Measurements from ENCODE around the gene FUT2.
"Not testable (repeated sequence)": the region's sequence is repeated elsewhere in the genome, so short reads cannot be mapped to it uniquely, and the experiment has no call there.

Gene FUT2

DNA sequence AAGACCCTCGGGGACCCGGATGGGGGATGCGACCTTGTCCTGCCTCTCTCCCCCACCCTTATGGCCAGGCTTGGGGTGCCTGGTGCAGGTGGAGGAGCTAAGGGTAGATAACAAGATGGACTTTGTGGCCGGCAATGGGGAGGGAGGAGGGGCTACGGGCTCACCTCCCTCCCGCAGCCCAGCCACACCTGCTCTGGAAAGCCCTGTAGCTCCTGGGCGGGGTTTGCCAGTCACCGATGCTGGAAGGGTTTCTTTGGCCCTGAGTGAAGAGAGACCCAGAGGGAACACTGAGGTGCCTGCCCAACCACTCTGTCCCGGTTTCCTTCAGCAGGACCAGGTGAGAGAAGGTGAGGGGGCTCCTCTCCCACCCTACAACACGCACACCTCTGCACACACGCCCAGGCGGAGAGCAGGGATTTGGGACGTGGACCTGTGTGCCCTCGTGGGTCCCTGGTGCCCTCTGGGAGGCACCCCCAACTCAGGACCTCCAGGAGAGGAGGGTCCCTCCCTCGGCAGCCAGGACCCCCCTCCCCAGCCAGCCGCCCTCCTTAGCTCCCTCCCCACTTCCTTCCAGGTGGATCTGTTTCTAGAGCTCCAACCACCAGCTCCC is at the start of gene FUT2:
TSS of gene FUT2 (plus strand) at position 229 of the 610 bp plus-strand sequence. CDS start 6,986 bp downstream, outside the sequence.
- no peak for DNase-seq (ENCODE audit: low read depth)

- peak; percentile 87 for DNase-seq (ENCODE audit: low read depth)
Measured at GRCh38 chr19:48646001-48646721, 49.6 kb upstream of the FUT2 start, which contains the start of gene CA11. Gene CA11 (minus strand): TSS chr19:48646187. CDS start chr19:48645632, 555 bp downstream.

GRCh38 chr19:48646722-48647216 is 49.0 kb upstream of the FUT2 start:
- no peak for DNase-seq (ENCODE audit: low read depth)

GRCh38 chr19:48648134-48648533 is 47.6 kb upstream of the FUT2 start:
- no peak for DNase-seq (ENCODE audit: low read depth)

DNA sequence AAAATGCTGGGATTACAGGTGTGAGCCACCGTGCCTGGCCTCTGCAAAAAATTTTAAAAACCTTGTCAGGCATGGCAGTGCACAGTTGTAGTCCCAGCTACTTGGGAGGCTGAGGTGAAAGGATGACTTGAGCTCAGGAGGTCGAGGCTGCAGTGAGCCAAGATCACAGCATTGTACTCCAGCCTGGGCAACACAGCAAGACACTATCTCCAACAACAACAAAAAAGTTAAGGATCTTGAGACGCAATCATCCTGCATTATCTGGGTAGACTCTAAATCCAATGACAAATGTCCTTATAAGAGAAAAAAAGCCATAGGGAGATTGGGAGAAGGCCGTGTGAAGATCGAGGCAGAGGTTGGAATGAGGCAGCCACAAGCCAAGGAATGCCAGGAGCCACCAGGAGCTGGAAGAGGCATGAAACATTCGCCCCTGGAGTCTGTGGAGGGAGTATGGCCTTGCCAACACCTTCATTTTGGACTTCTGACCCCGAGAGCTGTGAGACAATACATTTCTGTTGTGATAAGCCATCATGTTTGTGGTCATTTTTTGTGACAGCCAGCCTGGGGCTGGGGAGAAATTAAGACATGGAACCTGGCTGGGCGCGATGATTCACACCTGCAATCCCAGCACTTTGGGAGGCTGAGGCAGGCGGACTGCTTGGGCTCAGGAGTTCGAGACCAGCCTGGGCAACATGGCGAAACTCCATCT is 44.6 kb upstream of the FUT2 start:
- DNase-seq (ENCODE audit: low read depth): no peak

DNA sequence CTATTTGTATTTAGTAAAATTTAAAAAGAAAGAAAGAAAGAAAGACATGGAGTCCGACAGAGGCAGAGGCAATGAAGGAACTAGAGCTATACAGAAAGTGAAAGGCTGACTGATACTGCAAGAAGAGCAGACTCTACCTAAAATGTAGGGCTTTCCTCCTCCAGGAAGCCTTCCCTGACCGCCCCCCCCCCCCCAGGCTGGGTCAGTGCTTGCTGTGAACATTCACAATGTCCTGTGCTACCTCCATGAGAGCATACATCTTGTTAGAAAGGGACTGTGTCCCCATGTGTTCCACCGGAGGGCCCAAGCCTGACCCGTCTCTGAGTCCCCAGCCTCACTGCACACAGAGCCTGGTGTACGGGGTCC is 44.1 kb upstream of the FUT2 start:
- DNase-seq (ENCODE audit: low read depth): no peak

- no peak for DNase-seq (ENCODE audit: low read depth)
Measured at GRCh38 chr19:48654299-48655059, 41.3 kb upstream of the FUT2 start.

GRCh38 chr19:48656840-48657474 is 38.8 kb upstream of the FUT2 start:
- peak; percentile 94 for DNase-seq (ENCODE audit: low read depth)

DNA sequence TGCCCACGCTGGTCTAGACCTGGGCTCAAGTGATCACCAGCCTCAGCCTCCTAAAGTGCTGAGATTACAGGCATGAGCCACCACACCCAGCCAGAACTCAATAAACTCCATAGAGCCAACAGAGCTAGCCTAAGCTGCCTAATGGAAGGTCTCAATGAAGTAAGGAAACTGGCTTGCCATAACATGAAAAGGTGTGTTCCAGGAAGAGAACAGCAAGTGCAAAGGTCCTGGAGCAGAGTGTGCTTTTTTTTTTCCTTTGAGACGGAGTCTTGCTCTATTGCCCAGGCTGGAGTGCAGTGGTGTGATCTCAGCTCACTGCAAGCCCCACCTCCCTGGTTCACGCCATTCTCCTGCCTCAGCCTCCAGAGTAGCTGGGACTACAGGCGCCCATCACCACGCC is 37.9 kb upstream of the FUT2 start:
- DNase-seq (ENCODE audit: low read depth): not testable (repeated sequence)

GRCh38 chr19:48658483-48658882 is 37.3 kb upstream of the FUT2 start:
- no peak for DNase-seq (ENCODE audit: low read depth)

GRCh38 chr19:48659768-48660167 is 36.0 kb upstream of the FUT2 start:
- DNase-seq (ENCODE audit: low read depth): peak; percentile 26

DNA sequence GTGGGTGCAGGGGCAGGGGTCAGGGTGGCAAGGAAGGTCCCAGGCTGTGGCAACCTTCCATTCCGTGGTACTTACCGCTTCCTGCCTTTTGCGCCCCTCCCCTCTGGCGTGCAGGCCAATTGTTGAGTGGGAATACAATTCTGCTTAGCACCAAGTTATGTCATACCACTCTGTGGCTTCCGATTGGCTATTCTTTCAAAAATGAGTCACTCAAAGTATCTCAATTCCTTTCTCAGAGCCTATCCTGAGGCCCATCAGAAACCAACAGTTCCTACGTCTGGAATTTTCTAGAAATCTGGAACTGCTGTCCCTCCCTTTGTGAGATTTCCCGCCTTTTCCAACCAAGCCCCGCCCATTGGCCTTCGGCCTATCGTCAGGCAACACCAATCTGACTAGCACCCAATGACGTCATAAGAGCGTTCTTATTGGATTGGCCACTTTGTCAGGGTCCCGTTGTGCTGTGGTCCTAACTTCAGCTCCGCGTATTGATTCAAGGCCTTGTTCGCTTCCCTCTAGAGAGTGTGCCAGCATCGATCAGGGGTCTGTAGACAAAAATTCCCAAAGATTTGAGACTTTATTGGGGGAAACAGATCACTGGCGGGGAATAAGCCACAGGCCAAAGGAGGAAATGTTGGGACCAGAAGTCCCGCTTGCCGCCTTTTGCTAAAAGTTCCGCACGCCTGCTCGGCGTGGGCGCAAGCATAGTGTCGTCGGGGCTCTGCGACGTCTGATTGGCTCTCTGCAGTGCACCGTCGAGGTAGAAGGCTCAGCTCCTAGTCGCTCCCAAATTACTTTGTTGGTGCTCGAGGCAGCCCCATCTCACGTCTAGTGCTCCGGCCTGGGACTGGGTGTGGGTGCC is 34.7 kb upstream of the FUT2 start:
- peak; percentile 91 for DNase-seq (ENCODE audit: low read depth)

DNA sequence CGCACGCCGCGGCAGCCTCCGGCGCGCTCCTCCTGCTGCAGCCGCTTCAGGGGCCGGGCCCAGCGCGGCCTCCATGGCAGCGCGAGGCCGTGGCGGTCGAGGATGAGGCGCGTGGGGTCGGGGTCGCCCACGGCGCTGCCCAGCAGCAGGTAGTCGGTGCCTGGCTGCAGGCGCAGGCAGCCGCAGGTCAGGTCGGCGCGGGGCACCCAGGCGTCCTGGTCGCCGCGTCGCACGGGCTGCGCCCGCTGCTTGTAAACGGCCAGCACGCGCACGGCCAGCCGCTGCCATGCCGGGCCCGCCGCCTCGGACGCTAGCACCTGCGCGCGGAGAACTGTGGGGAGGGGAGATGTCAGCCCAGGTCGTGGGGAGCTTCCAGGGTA is 34.1 kb upstream of the FUT2 start:
- no peak for DNase-seq (ENCODE audit: low read depth)

DNA sequence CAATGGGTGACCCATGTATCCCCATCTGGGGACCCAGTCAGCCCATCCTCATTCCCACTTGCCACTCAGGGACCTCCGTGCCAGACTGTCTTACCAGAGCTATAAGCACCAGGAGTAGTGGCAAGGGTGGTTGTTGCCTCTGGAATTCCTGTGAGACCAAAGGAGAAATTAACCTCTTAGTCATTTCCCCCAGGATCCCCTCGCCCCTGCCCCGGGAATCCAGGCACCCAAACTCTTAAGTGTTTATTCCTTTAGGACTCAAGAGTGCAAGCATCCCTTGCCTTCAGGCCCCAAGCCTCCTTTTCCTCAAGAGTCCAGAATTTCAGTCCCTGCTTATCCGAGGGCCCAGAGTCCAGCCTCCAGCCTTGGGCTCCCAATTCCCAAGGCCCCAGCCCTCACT is 32.1 kb upstream of the FUT2 start:
- no peak for DNase-seq (ENCODE audit: low read depth)

DNA sequence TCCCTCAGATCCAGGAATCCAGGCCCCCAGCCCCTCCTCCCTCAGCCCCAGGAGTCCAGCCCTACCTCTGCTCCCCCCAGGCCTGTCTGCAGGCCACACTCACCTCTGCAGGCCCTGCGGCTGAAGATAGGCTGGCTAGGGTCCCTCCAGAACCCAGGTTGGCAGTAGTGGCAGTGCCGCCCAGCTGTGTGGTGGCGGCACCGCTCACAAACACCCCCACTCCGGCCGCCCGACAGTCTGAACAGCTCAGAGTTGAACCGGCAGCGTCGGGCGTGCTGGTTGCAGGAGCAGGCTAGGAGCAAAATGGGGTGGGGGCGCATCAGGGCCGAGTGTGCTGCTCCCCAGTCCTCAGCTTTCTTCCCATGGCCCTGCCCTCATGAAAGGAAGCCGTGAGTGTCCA is 31.3 kb upstream of the FUT2 start:
- DNase-seq (ENCODE audit: low read depth): no peak

GRCh38 chr19:48665786-48666185 is 30.0 kb upstream of the FUT2 start:
- DNase-seq (ENCODE audit: low read depth): no peak

GRCh38 chr19:48668332-48668731 is 27.4 kb upstream of the FUT2 start:
- no peak for DNase-seq (ENCODE audit: low read depth)

- DNase-seq (ENCODE audit: low read depth): no peak
Measured at GRCh38 chr19:48668761-48669160, 27.0 kb upstream of the FUT2 start.

- DNase-seq (ENCODE audit: low read depth): no peak
Measured at GRCh38 chr19:48669903-48670668, 25.7 kb upstream of the FUT2 start.

Data from ELR (cell line).